GM12891 (cell line): ENCODE data around the gene KCTD16.

Experiments
- DNase-seq: peaks from one replicate; pipeline ENCODE4 v3.0.0; 2011; ENCODE audit warnings: low spot score; ENCODE audit not compliant: insufficient read length
- FAIRE-seq: peaks from 2 replicates; lab custom pipeline; 2011; peaks lifted over from hg19 to GRCh38; lab: Jason Lieb, UNC
- PAX5 ChIP-seq: IDR thresholded peaks from 2 replicates; pipeline ENCODE4 v1.6.1; 2011; ENCODE audit warnings: low read length, moderate library complexity, mild to moderate bottlenecking; ENCODE audit not compliant: insufficient read depth, severe bottlenecking
- POLR2A ChIP-seq: IDR thresholded peaks from 2 replicates; pipeline ENCODE4 v1.6.1; 2011; ENCODE audit warnings: low read depth, low read length, control low read depth
- POLR2AphosphoS5 ChIP-seq: IDR thresholded peaks from 2 replicates; pipeline ENCODE4 v1.6.1; 2011; ENCODE audit warnings: low read depth, low read length, control low read depth
- POU2F2 ChIP-seq: IDR thresholded peaks from 2 replicates; pipeline ENCODE4 v1.6.1; 2011; ENCODE audit warnings: low read depth, mild to moderate bottlenecking, control low read depth, low read length, moderate library complexity
- SPI1 ChIP-seq: IDR thresholded peaks from 2 replicates; pipeline ENCODE4 v1.6.1; 2011; ENCODE audit warnings: low read depth, low read length, control low read depth
- TAF1 ChIP-seq: IDR thresholded peaks from 2 replicates; pipeline ENCODE4 v1.6.1; 2011; ENCODE audit warnings: low read depth, low read length, control low read depth

The KCTD16 gene

GRCh38 chr5:144133050-144133633 lies 37.5 kb upstream of the KCTD16 start:
- DNase-seq: no peak
- TF ChIP-seq SPI1 (no peak), PAX5 (no peak), POLR2A (no peak), POLR2AphosphoS5 (no peak), POU2F2 (no peak), TAF1 (no peak)
- FAIRE-seq: no peak

- no peak for DNase-seq
- FAIRE-seq: no peak
- TF ChIP-seq POLR2A (no peak), PAX5 (no peak), TAF1 (no peak), POU2F2 (no peak), POLR2AphosphoS5 (no peak), SPI1 (no peak)
Observed at GRCh38 chr5:144134194-144134826, 36.4 kb upstream of the KCTD16 start.

GRCh38 chr5:144135113-144135762 lies 35.4 kb upstream of the KCTD16 start:
- DNase-seq (no peak), FAIRE-seq (no peak)
- TF ChIP-seq POLR2A: no peak
- TF ChIP-seq SPI1: peak; percentile 55; the same call in 1 of the 2 replicates

GRCh38 chr5:144139586-144139985 lies 31.1 kb upstream of the KCTD16 start:
- TF ChIP-seq TAF1 (no peak), POLR2AphosphoS5 (no peak), PAX5 (no peak)
- FAIRE-seq (no peak), DNase-seq (no peak)

- peak; percentile 59 for FAIRE-seq
- DNase-seq: no peak
- no peak for TF ChIP-seq POLR2A
- no peak for TF ChIP-seq PAX5
- no peak for TF ChIP-seq SPI1
- TF ChIP-seq POU2F2: no peak
- TF ChIP-seq TAF1: no peak
- no peak for TF ChIP-seq POLR2AphosphoS5
Observed at GRCh38 chr5:144141585-144141984, 29.1 kb upstream of the KCTD16 start.

GRCh38 chr5:144142139-144142823 lies 28.4 kb upstream of the KCTD16 start:
- DNase-seq (peak; percentile 14), FAIRE-seq (peak; percentile 85)
- peak; percentile 18; the same call in 1 of the 2 replicates for TF ChIP-seq SPI1
- TF ChIP-seq TAF1: no peak

- DNase-seq: no peak
- TF ChIP-seq POU2F2 (no peak), POLR2AphosphoS5 (no peak)
- no peak for FAIRE-seq
Observed at GRCh38 chr5:144142824-144143162, 27.9 kb upstream of the KCTD16 start.

GRCh38 chr5:144143625-144144024 lies 27.0 kb upstream of the KCTD16 start:
- DNase-seq (no peak), FAIRE-seq (no peak)
- TF ChIP-seq TAF1 (no peak), PAX5 (no peak), POLR2A (no peak), POU2F2 (no peak), POLR2AphosphoS5 (no peak), SPI1 (no peak)

GRCh38 chr5:144144956-144145751 lies 25.5 kb upstream of the KCTD16 start:
- no peak for DNase-seq
- no peak for TF ChIP-seq POU2F2
- no peak for TF ChIP-seq SPI1
- TF ChIP-seq POLR2AphosphoS5: no peak
- TF ChIP-seq PAX5: no peak
- TF ChIP-seq TAF1: no peak
- TF ChIP-seq POLR2A: no peak
- no peak for FAIRE-seq
